GF-D8 (cell line): ENCODE data around the gene BICD2.

Experiments used
- DNase-seq: peaks from one replicate; lab custom pipeline; 2025; lab: John Stamatoyannopoulos, UW

The BICD2 gene

GRCh38 chr9:92668746-92669526 lies 95.7 kb downstream of the BICD2 start:
- no peak for DNase-seq

- no peak for DNase-seq
These were observed 97.6 kb downstream of the BICD2 start for GRCh38 chr9:92666912-92667532.

GRCh38 chr9:92666236-92666635 lies 98.4 kb downstream of the BICD2 start:
- DNase-seq: no peak

GRCh38 chr9:92665836-92666235 lies 98.8 kb downstream of the BICD2 start:
- no peak for DNase-seq

GRCh38 chr9:92664394-92665152 lies 100.1 kb downstream of the BICD2 start:
- DNase-seq: no peak

- DNase-seq: no peak
These were observed 100.7 kb downstream of the BICD2 start for GRCh38 chr9:92663951-92664350.

GRCh38 chr9:92663126-92663525 lies 101.5 kb downstream of the BICD2 start:
- DNase-seq: no peak

- no peak for DNase-seq
These were observed 102.9 kb downstream of the BICD2 start for GRCh38 chr9:92661743-92662142.
